Measurements from ENCODE around the gene DIPK1B.

- TF ChIP-seq CTCF (conservative IDR thresholded peaks at IDR 0.05; ENCODE audit: low read depth in 2 of 2) (no peak), REST (IDR thresholded peaks at IDR 0.05; ENCODE audit: unreplicated experiment) (no peak)
Observed at GRCh38 chr9:136754059-136754572, 41.7 kb downstream of the DIPK1B start.

Measured in GM23338 (cell line).